IPS DF 6.9 (cell line): ENCODE data around the gene ASTN2.

ENCODE experiments used
- DNase-seq: peaks from one replicate; pipeline ENCODE4 v3.0.0-alpha.2; 2013; ENCODE audit warnings: low read depth, low spot score
- H3K27ac ChIP-seq: one replicate; pipeline ENCODE4 v1.5.1; 2013; ENCODE audit warnings: low read length, control low read depth
- H3K27me3 ChIP-seq: 2 replicates; pipeline ENCODE4 v1.6.1; 2013; ENCODE audit warnings: mild to moderate bottlenecking, low read length; ENCODE audit not compliant: control insufficient read depth, insufficient read depth
- H3K36me3 ChIP-seq: 2 replicates; pipeline ENCODE4 v1.6.1; 2013; ENCODE audit warnings: low read length; ENCODE audit not compliant: control insufficient read depth, insufficient read depth
- H3K4me1 ChIP-seq: 2 replicates; pipeline ENCODE4 v1.6.1; 2013; ENCODE audit warnings: low read length; ENCODE audit not compliant: control insufficient read depth, insufficient read depth
- H3K4me3 ChIP-seq: 2 replicates; pipeline ENCODE4 v1.5.1; 2013; ENCODE audit warnings: mild to moderate bottlenecking, low read length
- H3K9me3 ChIP-seq: 2 replicates; pipeline ENCODE4 v1.6.1; 2013; ENCODE audit warnings: low read length, inconsistent platforms; ENCODE audit not compliant: control insufficient read depth, insufficient read depth
- WGBS: extraction: QIAGEN DNeasy Blood & Tissue Kit; methylation state at CpG from one replicate; pipeline ENCODE4 v1.1.7; 2013; ENCODE audit warnings: mixed read lengths, missing lambda C conversion rate; ENCODE audit not compliant: insufficient read length, insufficient coverage; 5-methylcytosine and 5-hydroxymethylcytosine counted together

The ASTN2 gene

DNA sequence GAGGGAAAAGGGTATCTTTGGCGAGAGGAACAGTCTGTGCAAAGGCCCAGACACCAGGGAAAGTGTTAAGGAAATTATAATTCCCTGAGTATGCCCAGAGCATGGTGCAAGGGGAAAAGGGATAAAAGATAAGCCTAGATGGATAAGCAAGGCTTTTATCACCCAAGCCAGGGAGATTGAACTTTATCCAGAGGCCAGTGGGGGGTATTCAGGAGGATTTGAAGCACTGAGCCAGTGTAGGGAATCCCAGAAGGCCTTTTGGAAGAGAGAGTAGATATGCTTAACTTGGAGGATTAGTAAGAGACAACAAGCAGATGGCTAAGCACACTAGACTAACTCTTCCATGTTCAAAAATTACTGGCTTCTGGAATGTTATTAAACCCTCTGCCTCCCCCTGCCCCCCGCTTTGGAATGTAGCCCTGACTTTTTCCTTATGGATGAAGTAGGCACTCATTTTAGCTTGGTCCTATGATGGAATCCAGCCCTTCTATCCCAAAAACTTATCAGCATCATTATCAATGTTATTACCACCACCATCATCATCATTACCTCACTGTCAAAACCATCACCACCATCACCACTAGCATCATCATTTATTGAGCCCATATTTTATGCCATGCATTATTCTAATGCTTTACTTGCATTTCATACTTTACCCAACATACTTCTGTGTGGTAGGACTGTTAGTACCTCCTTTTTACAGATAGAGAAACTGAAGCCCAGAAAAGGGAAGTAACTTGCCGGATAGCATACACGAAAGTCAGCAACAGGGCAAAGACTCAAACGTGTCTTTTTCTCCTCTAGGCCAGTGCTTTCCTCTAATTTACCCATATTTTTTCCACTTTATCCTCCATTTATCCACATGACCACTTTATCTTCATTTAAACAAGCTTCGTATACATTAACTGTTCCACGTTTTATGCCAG, 1024.3 kb downstream of the ASTN2 start:
- DNase-seq, result no peak
- Histone ChIP-seq H3K4me1 (no peaks in the 10 kb centered on the region), H3K27me3 (no peaks in the 10 kb centered on the region), H3K9me3 (no peaks in the 10 kb centered on the region), H3K27ac (no peak overlapping the region), H3K36me3 (no peaks in the 10 kb centered on the region), H3K4me3 (no peak overlapping the region)
- 100% methylated on average over 1 of the region's 7 CpGs for WGBS

GRCh38 chr9:116389541-116390302, 1025.1 kb downstream of the ASTN2 start:
- Histone ChIP-seq H3K9me3 (no peaks in the 10 kb centered on the region), H3K27ac (no peak overlapping the region), H3K4me3 (no peak overlapping the region), H3K4me1 (no peaks in the 10 kb centered on the region), H3K27me3 (no peaks in the 10 kb centered on the region), H3K36me3 (no peaks in the 10 kb centered on the region)
- WGBS, result no CpG with 5 or more reads among the region's 1 CpG
- DNase-seq, result no peak

DNA sequence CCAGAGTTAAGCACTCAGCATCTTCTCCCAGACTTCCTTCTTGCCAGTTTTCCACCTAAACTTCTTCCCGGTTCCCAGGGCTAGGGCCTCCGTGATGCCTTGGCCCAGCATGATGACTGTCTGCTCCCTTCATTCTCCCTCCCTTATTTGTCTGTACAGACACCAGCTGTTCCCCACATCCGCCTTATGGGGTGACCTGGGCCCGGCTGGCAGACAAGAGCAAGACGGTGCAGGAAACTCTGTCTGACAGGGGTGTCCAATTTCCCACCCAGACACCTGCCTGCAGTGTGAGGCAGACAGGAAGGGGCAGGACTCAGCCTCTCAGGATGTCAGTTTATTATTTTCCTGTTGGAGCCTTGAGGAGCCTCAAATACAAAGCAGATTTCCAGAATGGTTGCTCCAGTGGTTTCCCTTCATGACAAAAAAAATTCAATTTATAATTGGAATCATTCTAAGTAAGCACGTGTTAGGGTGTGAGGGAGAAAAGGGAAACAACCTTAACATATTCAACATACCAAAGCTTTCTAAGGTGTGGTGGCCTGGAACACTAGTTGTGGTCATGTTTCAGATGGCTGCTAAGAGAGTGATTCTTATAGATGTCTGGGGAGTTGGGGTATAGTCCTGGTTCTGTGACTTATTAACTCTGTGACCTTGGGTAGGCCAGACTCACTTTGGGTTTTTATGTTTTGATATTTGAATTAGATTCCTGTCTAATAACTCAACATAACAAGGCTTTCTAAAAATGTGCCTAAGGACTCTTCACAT, 1026.7 kb downstream of the ASTN2 start:
- Histone ChIP-seq H3K36me3 (no peaks in the 10 kb centered on the region), H3K9me3 (no peaks in the 10 kb centered on the region), H3K27ac (no peak overlapping the region), H3K27me3 (no peaks in the 10 kb centered on the region), H3K4me3 (no peak overlapping the region), H3K4me1 (no peaks in the 10 kb centered on the region)
- WGBS, result no CpG with 5 or more reads among the region's 6 CpGs
- DNase-seq, result no peak

DNA sequence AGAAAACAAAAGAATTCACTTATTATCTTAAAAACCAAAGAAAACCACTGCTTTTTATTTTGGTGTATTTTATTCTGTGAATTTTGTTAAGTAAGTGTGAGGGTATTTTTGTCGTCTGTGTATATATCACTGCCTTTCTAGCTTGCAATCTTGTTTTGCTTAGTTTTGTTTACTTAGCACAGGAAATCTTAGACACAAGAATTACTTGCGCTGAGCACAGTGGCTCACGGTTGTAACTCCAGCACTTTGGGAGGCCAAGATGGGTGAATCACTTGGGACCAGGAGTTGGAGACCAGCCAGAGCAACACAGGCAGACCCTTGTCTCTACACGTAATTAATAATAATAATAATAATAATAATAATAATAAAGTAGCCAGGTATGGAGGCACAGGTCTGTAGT, 1030.9 kb downstream of the ASTN2 start:
- Histone ChIP-seq H3K9me3 (no peaks in the 10 kb centered on the region), H3K36me3 (no peaks in the 10 kb centered on the region), H3K4me3 (no peak overlapping the region), H3K27me3 (no peaks in the 10 kb centered on the region), H3K27ac (no peak overlapping the region), H3K4me1 (no peaks in the 10 kb centered on the region)
- DNase-seq, result no peak
- WGBS, result no CpG with 5 or more reads among the region's 4 CpGs

DNA sequence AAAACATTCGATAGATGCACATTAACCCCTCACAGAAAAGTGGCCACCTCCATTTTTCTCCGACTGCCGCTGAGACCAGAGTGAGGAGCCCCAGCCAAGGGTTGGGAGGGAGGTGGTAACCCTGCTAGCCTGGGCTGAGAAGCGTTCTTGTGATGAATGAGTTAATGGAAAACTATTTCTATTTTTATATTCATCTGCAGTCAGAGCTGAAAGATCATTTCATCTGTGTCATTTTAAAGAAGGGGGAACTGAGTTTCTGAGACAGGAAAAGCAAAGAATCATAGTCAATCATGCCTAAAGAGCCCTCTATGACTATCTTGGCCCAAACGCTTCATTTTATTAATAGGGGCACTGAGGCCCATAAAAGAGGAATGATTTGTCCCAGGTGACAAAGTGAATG, 1031.7 kb downstream of the ASTN2 start:
- DNase-seq, result no peak
- no peaks in the 10 kb centered on the region for H3K4me1 ChIP-seq
- H3K27me3 ChIP-seq, result no peaks in the 10 kb centered on the region
- no peaks in the 10 kb centered on the region for H3K9me3 ChIP-seq
- no peaks in the 10 kb centered on the region for H3K36me3 ChIP-seq
- no peak overlapping the region for H3K4me3 ChIP-seq
- no CpG with 5 or more reads among the region's 5 CpGs for WGBS
- H3K27ac ChIP-seq, result no peak overlapping the region

- H3K9me3 ChIP-seq, result no peaks in the 10 kb centered on the region
- H3K4me3 ChIP-seq, result no peak overlapping the region
- H3K4me1 ChIP-seq, result no peaks in the 10 kb centered on the region
- H3K27ac ChIP-seq, result no peak overlapping the region
- H3K36me3 ChIP-seq, result no peaks in the 10 kb centered on the region
- no CpG with 5 or more reads among the region's 4 CpGs for WGBS
- no peaks in the 10 kb centered on the region for H3K27me3 ChIP-seq
- DNase-seq, result no peak
Observed at GRCh38 chr9:116382053-116382452, 1032.8 kb downstream of the ASTN2 start.

GRCh38 chr9:116381350-116381749, 1033.5 kb downstream of the ASTN2 start:
- WGBS, result no CpG with 5 or more reads among the region's 2 CpGs
- Histone ChIP-seq H3K4me3 (no peak overlapping the region), H3K9me3 (no peaks in the 10 kb centered on the region), H3K27me3 (no peaks in the 10 kb centered on the region), H3K4me1 (no peaks in the 10 kb centered on the region), H3K27ac (no peak overlapping the region), H3K36me3 (no peaks in the 10 kb centered on the region)
- no peak for DNase-seq

- Histone ChIP-seq H3K27ac (no peak overlapping the region), H3K4me1 (no peaks in the 10 kb centered on the region), H3K4me3 (no peak overlapping the region), H3K27me3 (no peaks in the 10 kb centered on the region), H3K9me3 (no peaks in the 10 kb centered on the region), H3K36me3 (no peaks in the 10 kb centered on the region)
- DNase-seq, result no peak
Observed at GRCh38 chr9:116380496-116380995, 1034.3 kb downstream of the ASTN2 start.

DNA sequence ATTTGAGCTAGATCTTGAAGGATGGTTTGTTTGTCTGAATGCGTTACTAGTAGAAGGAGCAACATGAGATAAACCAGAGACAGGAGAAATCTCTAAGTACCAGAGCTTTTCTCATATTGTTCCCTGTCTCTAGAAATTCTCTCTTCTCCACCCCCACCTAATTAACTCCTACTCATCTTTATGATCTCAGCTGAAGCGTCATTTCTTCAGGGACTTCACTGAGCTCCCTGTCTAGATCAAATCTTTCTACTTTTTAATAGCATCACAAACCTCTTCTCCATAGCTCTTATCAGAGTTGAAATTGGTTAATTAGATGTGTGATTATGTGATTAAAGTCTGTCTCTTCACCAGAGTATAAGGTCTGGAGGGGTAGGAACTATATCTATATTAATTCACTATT, 1035.0 kb downstream of the ASTN2 start:
- H3K27ac ChIP-seq, result no peak overlapping the region
- no peak for DNase-seq
- no peaks in the 10 kb centered on the region for H3K4me1 ChIP-seq
- no CpG with 5 or more reads among the region's 2 CpGs for WGBS
- no peaks in the 10 kb centered on the region for H3K27me3 ChIP-seq
- no peaks in the 10 kb centered on the region for H3K9me3 ChIP-seq
- H3K4me3 ChIP-seq, result no peak overlapping the region
- H3K36me3 ChIP-seq, result no peaks in the 10 kb centered on the region

DNA sequence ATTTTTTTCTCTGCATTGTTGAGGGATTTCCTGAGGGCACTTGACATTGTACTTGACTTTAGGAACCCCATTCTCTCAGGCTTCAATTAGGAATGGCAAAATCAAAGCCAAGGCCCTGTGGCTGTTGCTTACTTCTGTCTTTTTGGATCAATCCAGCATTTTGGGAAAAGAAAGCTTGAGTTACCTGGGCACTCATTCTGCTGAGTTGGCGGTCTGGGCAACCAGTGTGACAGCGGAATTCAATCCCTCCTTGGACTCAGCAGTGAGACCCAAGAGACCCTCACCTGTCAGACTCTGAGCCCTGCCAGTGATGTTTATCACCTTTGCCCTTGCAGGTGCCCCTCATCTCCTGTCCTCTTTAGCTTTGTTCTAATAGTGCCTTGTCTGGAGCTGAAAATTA, 1036.0 kb downstream of the ASTN2 start:
- no peaks in the 10 kb centered on the region for H3K9me3 ChIP-seq

More for the DNA sequence above, 1036.0 kb downstream of the ASTN2 start:
- Histone ChIP-seq H3K4me3 (no peak overlapping the region), H3K27ac (no peak overlapping the region), H3K4me1 (no peaks in the 10 kb centered on the region), H3K27me3 (no peaks in the 10 kb centered on the region), H3K36me3 (no peaks in the 10 kb centered on the region)
- no peak for DNase-seq
- no CpG with 5 or more reads among the region's 2 CpGs for WGBS
